ENCODE data around the gene EIF4G3.
A peak's percentile ranks its signal among the peaks of the same experiment; 100 is the strongest.

EIF4G3 gene

GRCh38 chr1:21104683-21105082 lies 72.0 kb downstream of the EIF4G3 start:
- H3K9ac ChIP-seq = no peak overlapping the region
- no peak overlapping the region for H3K4me3 ChIP-seq (ENCODE audit: low read depth, low read length)
- H3K27me3 ChIP-seq (ENCODE audit: control insufficient read depth, insufficient read depth, low read length) = no peaks in the 10 kb centered on the region
- TF ChIP-seq CTCF (IDR thresholded peaks at IDR 0.05) = no peak
- no peak overlapping the region for H3K27ac ChIP-seq
- no peak overlapping the region for H3K4me2 ChIP-seq (ENCODE audit: low read length)
- H3K9me3 ChIP-seq (ENCODE audit: control insufficient read depth, low read length) = no peaks in the 10 kb centered on the region
- H3K4me1 ChIP-seq = peaks cover 6% of the 10 kb centered on the region
- peaks cover 2% of the 10 kb centered on the region for H3K79me2 ChIP-seq
- H3K36me3 ChIP-seq (ENCODE audit: control insufficient read depth, insufficient read depth, low read length) = no peaks in the 10 kb centered on the region
- no peak overlapping the region for H2AFZ ChIP-seq

- Histone ChIP-seq H3K4me3 (ENCODE audit: low read depth, low read length) (no peak overlapping the region), H3K27ac (peak overlapping the region; percentile 29), H3K4me1 (peaks cover 6% of the 10 kb centered on the region), H3K9ac (no peak overlapping the region), H3K79me2 (peaks cover 8% of the 10 kb centered on the region), H3K4me2 (ENCODE audit: low read length) (no peak overlapping the region), H3K36me3 (ENCODE audit: control insufficient read depth, insufficient read depth, low read length) (no peaks in the 10 kb centered on the region), H3K27me3 (ENCODE audit: control insufficient read depth, insufficient read depth, low read length) (no peaks in the 10 kb centered on the region), H2AFZ (no peak overlapping the region), H3K9me3 (ENCODE audit: control insufficient read depth, low read length) (no peaks in the 10 kb centered on the region)
- TF ChIP-seq CTCF (IDR thresholded peaks at IDR 0.05) = no peak
Observed at GRCh38 chr1:21100481-21100921, 76.2 kb downstream of the EIF4G3 start.

- Histone ChIP-seq H3K27ac (no peak overlapping the region), H3K27me3 (ENCODE audit: control insufficient read depth, insufficient read depth, low read length) (no peaks in the 10 kb centered on the region), H3K9me3 (ENCODE audit: control insufficient read depth, low read length) (no peaks in the 10 kb centered on the region), H3K4me2 (ENCODE audit: low read length) (no peak overlapping the region), H3K4me1 (peaks cover 6% of the 10 kb centered on the region), H3K79me2 (peaks cover 8% of the 10 kb centered on the region), H3K4me3 (ENCODE audit: low read depth, low read length) (no peak overlapping the region), H2AFZ (no peak overlapping the region), H3K9ac (no peak overlapping the region), H3K36me3 (ENCODE audit: control insufficient read depth, insufficient read depth, low read length) (no peaks in the 10 kb centered on the region)
- no peak for TF ChIP-seq CTCF (IDR thresholded peaks at IDR 0.05)
Observed at GRCh38 chr1:21099869-21100131, 76.9 kb downstream of the EIF4G3 start.

- TF ChIP-seq CTCF (IDR thresholded peaks at IDR 0.05) = no peak
Observed at GRCh38 chr1:21099034-21099868, 77.4 kb downstream of the EIF4G3 start.

More at GRCh38 chr1:21099034-21099868, 77.4 kb downstream of the EIF4G3 start:
- H3K4me3 ChIP-seq (ENCODE audit: low read depth, low read length) = no peak overlapping the region
- no peak overlapping the region for H2AFZ ChIP-seq
- no peaks in the 10 kb centered on the region for H3K9me3 ChIP-seq (ENCODE audit: control insufficient read depth, low read length)
- no peak overlapping the region for H3K9ac ChIP-seq
- no peak overlapping the region for H3K4me2 ChIP-seq (ENCODE audit: low read length)
- no peaks in the 10 kb centered on the region for H3K27me3 ChIP-seq (ENCODE audit: control insufficient read depth, insufficient read depth, low read length)
- H3K27ac ChIP-seq = no peak overlapping the region
- peaks cover 8% of the 10 kb centered on the region for H3K79me2 ChIP-seq
- H3K36me3 ChIP-seq (ENCODE audit: control insufficient read depth, insufficient read depth, low read length) = no peaks in the 10 kb centered on the region
- peaks cover 6% of the 10 kb centered on the region for H3K4me1 ChIP-seq
